Measurements from ENCODE around the gene SOCS4.
"Not testable (repeated sequence)": the region's sequence is repeated elsewhere in the genome, so short reads cannot be mapped to it uniquely, and the experiment has no call there.

Gene SOCS4

GRCh38 chr14:55028476-55028875, 1.4 kb downstream of the SOCS4 start:
- TF ChIP-seq, protein P1, sequence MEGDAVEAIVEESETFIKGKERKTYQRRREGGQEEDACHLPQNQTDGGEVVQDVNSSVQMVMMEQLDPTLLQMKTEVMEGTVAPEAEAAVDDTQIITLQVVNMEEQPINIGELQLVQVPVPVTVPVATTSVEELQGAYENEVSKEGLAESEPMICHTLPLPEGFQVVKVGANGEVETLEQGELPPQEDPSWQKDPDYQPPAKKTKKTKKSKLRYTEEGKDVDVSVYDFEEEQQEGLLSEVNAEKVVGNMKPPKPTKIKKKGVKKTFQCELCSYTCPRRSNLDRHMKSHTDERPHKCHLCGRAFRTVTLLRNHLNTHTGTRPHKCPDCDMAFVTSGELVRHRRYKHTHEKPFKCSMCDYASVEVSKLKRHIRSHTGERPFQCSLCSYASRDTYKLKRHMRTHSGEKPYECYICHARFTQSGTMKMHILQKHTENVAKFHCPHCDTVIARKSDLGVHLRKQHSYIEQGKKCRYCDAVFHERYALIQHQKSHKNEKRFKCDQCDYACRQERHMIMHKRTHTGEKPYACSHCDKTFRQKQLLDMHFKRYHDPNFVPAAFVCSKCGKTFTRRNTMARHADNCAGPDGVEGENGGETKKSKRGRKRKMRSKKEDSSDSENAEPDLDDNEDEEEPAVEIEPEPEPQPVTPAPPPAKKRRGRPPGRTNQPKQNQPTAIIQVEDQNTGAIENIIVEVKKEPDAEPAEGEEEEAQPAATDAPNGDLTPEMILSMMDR (IDR thresholded peaks at IDR 0.05; ENCODE audit: unreplicated experiment in 3 of 3): no peak
- peaks cover 5% of the 10 kb centered on the region for H3K36me3 Mint-ChIP-seq (ENCODE audit: low read depth)
- peak overlapping the region; percentile 94 to 97 (median 94) for H3K4me3 Mint-ChIP-seq
- no peaks in the 10 kb centered on the region for H3K9me3 Mint-ChIP-seq
- H3K4me1 Mint-ChIP-seq: peaks cover 50% of the 10 kb centered on the region
- no peaks in the 10 kb centered on the region for H3K27me3 Mint-ChIP-seq (ENCODE audit: low read depth)
- H3K27ac Mint-ChIP-seq: peak overlapping the region; percentile 78 to 97 (median 80)

- peak overlapping the region in 1 of 3 experiments; percentile 10 for H3K27ac Mint-ChIP-seq
- no peaks in the 10 kb centered on the region for H3K9me3 Mint-ChIP-seq
- peaks cover 34% of the 10 kb centered on the region for H3K4me1 Mint-ChIP-seq
- peak overlapping the region in 1 of 3 experiments; percentile 15 for H3K4me3 Mint-ChIP-seq
- H3K27me3 Mint-ChIP-seq (ENCODE audit: low read depth): no peaks in the 10 kb centered on the region
- TF ChIP-seq, protein P1 (IDR thresholded peaks at IDR 0.05; ENCODE audit: unreplicated experiment in 3 of 3): no peak
- peaks cover 22% of the 10 kb centered on the region for H3K36me3 Mint-ChIP-seq (ENCODE audit: low read depth)
Measured at GRCh38 chr14:55031190-55031589, 4.2 kb downstream of the SOCS4 start.

- H3K4me3 Mint-ChIP-seq; H3K27me3 Mint-ChIP-seq (ENCODE audit: low read depth); H3K4me1 Mint-ChIP-seq; H3K27ac Mint-ChIP-seq; H3K9me3 Mint-ChIP-seq: not testable (repeated sequence)
- peaks cover 55% of the 10 kb centered on the region for H3K36me3 Mint-ChIP-seq (ENCODE audit: low read depth)
Measured at GRCh38 chr14:55037995-55038394, 11.0 kb downstream of the SOCS4 start.

DNA sequence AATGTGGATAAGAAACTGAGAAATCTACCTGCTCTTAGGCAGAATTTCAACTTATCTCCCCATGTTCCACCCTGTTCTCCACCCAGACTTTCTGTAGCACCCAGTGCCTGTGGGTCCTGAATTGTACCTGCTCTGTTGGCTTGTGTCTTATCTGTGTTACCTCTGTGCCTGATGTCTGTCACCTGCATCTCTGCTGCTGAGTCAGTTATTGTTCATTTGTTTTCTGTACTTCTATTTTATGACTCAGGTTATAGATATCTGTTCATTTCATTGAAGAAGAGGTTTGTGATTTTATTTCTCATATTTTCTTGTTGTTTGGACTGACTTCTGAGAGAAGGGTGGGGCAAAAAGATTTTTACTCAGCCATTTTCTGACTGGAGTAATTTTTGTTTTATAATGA, 11.7 kb downstream of the SOCS4 start:
- H3K4me1 Mint-ChIP-seq: no peaks in the 10 kb centered on the region
- no peak overlapping the region for H3K4me3 Mint-ChIP-seq
- TF ChIP-seq, protein P1 (IDR thresholded peaks at IDR 0.05; ENCODE audit: unreplicated experiment in 3 of 3): no peak
- no peaks in the 10 kb centered on the region for H3K27me3 Mint-ChIP-seq (ENCODE audit: low read depth)
- H3K36me3 Mint-ChIP-seq (ENCODE audit: low read depth): peaks cover 59% of the 10 kb centered on the region
- no peak overlapping the region for H3K27ac Mint-ChIP-seq
- no peaks in the 10 kb centered on the region for H3K9me3 Mint-ChIP-seq

- no peak overlapping the region for H3K27ac Mint-ChIP-seq
- no peaks in the 10 kb centered on the region for H3K4me1 Mint-ChIP-seq
- TF ChIP-seq, protein P1 (IDR thresholded peaks at IDR 0.05; ENCODE audit: unreplicated experiment in 3 of 3): no peak
- no peaks in the 10 kb centered on the region for H3K27me3 Mint-ChIP-seq (ENCODE audit: low read depth)
- H3K4me3 Mint-ChIP-seq: no peak overlapping the region
- H3K9me3 Mint-ChIP-seq: no peaks in the 10 kb centered on the region
- H3K36me3 Mint-ChIP-seq (ENCODE audit: low read depth): peaks cover 32% of the 10 kb centered on the region
Measured at GRCh38 chr14:55043528-55043927, 16.5 kb downstream of the SOCS4 start.

- TF ChIP-seq, protein P1 (IDR thresholded peaks at IDR 0.05; ENCODE audit: unreplicated experiment in 3 of 3): no peak
- Mint-ChIP-seq H3K27me3 (ENCODE audit: low read depth) (no peaks in the 10 kb centered on the region), H3K4me3 (no peak overlapping the region), H3K36me3 (ENCODE audit: low read depth) (peaks cover 16% of the 10 kb centered on the region), H3K9me3 (no peaks in the 10 kb centered on the region), H3K4me1 (no peaks in the 10 kb centered on the region), H3K27ac (no peak overlapping the region)
Measured at GRCh38 chr14:55045087-55045486, 18.1 kb downstream of the SOCS4 start.

Measured in nephron (organoid).